ENCODE results near the gene CAPN14. TPM values are rescaled to one million over a fixed set of nuclear protein-coding genes. Genes with fewer than 3 reads are reported as not detected.

The CAPN14 gene
- total RNA-seq, 1 experiment from 2014 or later, result not detected

GRCh38 chr2:31192851-31193392, 24.4 kb downstream of the CAPN14 start:
- ChIA-PET CTCF (no interaction called here), POLR2A (ENCODE audit: unreplicated experiment) (no interaction called here)
- H3K9me3 ChIP-seq (ENCODE audit: low read length), result no peaks in the 10 kb centered on the region
- no peak overlapping the region for H3K9ac ChIP-seq (ENCODE audit: low read length)
- no peak overlapping the region for H3K27ac ChIP-seq (ENCODE audit: low read length)
- no peaks in the 10 kb centered on the region for H3F3A ChIP-seq (ENCODE audit: low read length, unreplicated experiment)
- BruUV-seq (replicated peaks), result no TSS peak
- H3K4me3 ChIP-seq (ENCODE audit: low read length), result no peak overlapping the region
- no peaks in the 10 kb centered on the region for H4K20me1 ChIP-seq (ENCODE audit: low read length)
- no peaks in the 10 kb centered on the region for H3K27me3 ChIP-seq (ENCODE audit: low read length)
- TF ChIP-seq EZH2phosphoT487 (IDR thresholded peaks at IDR 0.05; ENCODE audit: borderline replicate concordance, low read length) (no peak), EZH2 (IDR thresholded peaks at IDR 0.05; ENCODE audit: low read length, unreplicated experiment) (no peak), CTCF (conservative IDR thresholded peaks at IDR 0.05; ENCODE audit: low read depth, low read length) (no peak)
- ATAC-seq (no peak), DNase-seq (no peak)
- intact Hi-C loops (cut with micrococcal nuclease), result no loop called here
- no peak overlapping the region for H3K4me2 ChIP-seq (ENCODE audit: low read length)
- no peaks in the 10 kb centered on the region for H3K9me2 ChIP-seq (replicated peaks; ENCODE audit: low read length)
- H3K79me2 ChIP-seq (ENCODE audit: low read length), result no peaks in the 10 kb centered on the region
- no peaks in the 10 kb centered on the region for H3K36me3 ChIP-seq (ENCODE audit: low read depth, low read length)
- H3K4me1 ChIP-seq (ENCODE audit: insufficient read depth, low read length), result peaks cover 18% of the 10 kb centered on the region
- no peak overlapping the region for H2AFZ ChIP-seq (ENCODE audit: low read length)

GRCh38 chr2:31192396-31192795, 24.9 kb downstream of the CAPN14 start:
- Histone ChIP-seq H2AFZ (ENCODE audit: low read length) (no peak overlapping the region), H3K27me3 (ENCODE audit: low read length) (no peaks in the 10 kb centered on the region), H3K79me2 (ENCODE audit: low read length) (no peaks in the 10 kb centered on the region), H3K4me1 (ENCODE audit: insufficient read depth, low read length) (peaks cover 14% of the 10 kb centered on the region), H4K20me1 (ENCODE audit: low read length) (no peaks in the 10 kb centered on the region), H3K27ac (ENCODE audit: low read length) (no peak overlapping the region), H3K4me2 (ENCODE audit: low read length) (no peak overlapping the region), H3K9me3 (ENCODE audit: low read length) (no peaks in the 10 kb centered on the region), H3K9ac (ENCODE audit: low read length) (no peak overlapping the region), H3K36me3 (ENCODE audit: low read depth, low read length) (no peaks in the 10 kb centered on the region), H3F3A (ENCODE audit: low read length, unreplicated experiment) (no peaks in the 10 kb centered on the region), H3K4me3 (ENCODE audit: low read length) (no peak overlapping the region), H3K9me2 (replicated peaks; ENCODE audit: low read length) (no peaks in the 10 kb centered on the region)
- POLR2A ChIA-PET (ENCODE audit: unreplicated experiment), result no interaction called here
- no peak for DNase-seq
- no peak for ATAC-seq
- CTCF ChIA-PET, result no interaction called here
- no TSS peak for BruUV-seq (replicated peaks)
- intact Hi-C loops (cut with micrococcal nuclease), result no loop called here
- no peak for TF ChIP-seq CTCF (conservative IDR thresholded peaks at IDR 0.05; ENCODE audit: low read depth, low read length)
- TF ChIP-seq EZH2 (IDR thresholded peaks at IDR 0.05; ENCODE audit: low read length, unreplicated experiment), result no peak
- TF ChIP-seq EZH2phosphoT487 (IDR thresholded peaks at IDR 0.05; ENCODE audit: borderline replicate concordance, low read length), result no peak

GRCh38 chr2:31191931-31192330, 25.4 kb downstream of the CAPN14 start:
- TF ChIP-seq CTCF (conservative IDR thresholded peaks at IDR 0.05; ENCODE audit: low read depth, low read length), result no peak
- TF ChIP-seq EZH2phosphoT487 (IDR thresholded peaks at IDR 0.05; ENCODE audit: borderline replicate concordance, low read length), result no peak
- TF ChIP-seq EZH2 (IDR thresholded peaks at IDR 0.05; ENCODE audit: low read length, unreplicated experiment), result no peak
- ChIA-PET CTCF (no interaction called here), POLR2A (ENCODE audit: unreplicated experiment) (no interaction called here)
- Histone ChIP-seq H3K9me2 (replicated peaks; ENCODE audit: low read length) (no peaks in the 10 kb centered on the region), H3K4me3 (ENCODE audit: low read length) (no peak overlapping the region), H4K20me1 (ENCODE audit: low read length) (no peaks in the 10 kb centered on the region), H3F3A (ENCODE audit: low read length, unreplicated experiment) (no peaks in the 10 kb centered on the region), H3K36me3 (ENCODE audit: low read depth, low read length) (no peaks in the 10 kb centered on the region), H3K9me3 (ENCODE audit: low read length) (no peaks in the 10 kb centered on the region), H3K79me2 (ENCODE audit: low read length) (no peaks in the 10 kb centered on the region), H3K27ac (ENCODE audit: low read length) (no peak overlapping the region), H3K4me2 (ENCODE audit: low read length) (no peak overlapping the region), H3K27me3 (ENCODE audit: low read length) (no peaks in the 10 kb centered on the region), H3K9ac (ENCODE audit: low read length) (no peak overlapping the region), H2AFZ (ENCODE audit: low read length) (no peak overlapping the region), H3K4me1 (ENCODE audit: insufficient read depth, low read length) (peaks cover 9% of the 10 kb centered on the region)
- DNase-seq (no peak), ATAC-seq (no peak)
- intact Hi-C loops (cut with micrococcal nuclease), result no loop called here
- BruUV-seq (replicated peaks), result no TSS peak

Data from PC-3 (cell line).